Mesothelial cell of epicardium (in vitro differentiated cells): ENCODE results near the gene NELL1. TPM values are rescaled to one million over a fixed set of nuclear protein-coding genes. Genes with fewer than 3 reads are reported as not detected.

Experiments
- DNase-seq, 2 experiments: peaks; one replicate each; pipeline ENCODE4 v3.0.0; 2021; ENCODE audit warnings: low spot score in 2 of 2; ENCODE audit not compliant: unreplicated experiment in 2 of 2
- H3K27ac Mint-ChIP-seq: 2 replicates; pipeline ENCODE4 v1.8.0; 2021; ENCODE audit warnings: mixed read lengths
- H3K27me3 Mint-ChIP-seq: 2 replicates; pipeline ENCODE4 v1.8.0; 2021; ENCODE audit warnings: low read depth, mixed read lengths
- H3K36me3 Mint-ChIP-seq: 2 replicates; pipeline ENCODE4 v1.8.0; 2021; ENCODE audit warnings: mixed read lengths
- H3K4me1 Mint-ChIP-seq: 2 replicates; pipeline ENCODE4 v1.8.0; 2021; ENCODE audit warnings: mixed read lengths
- H3K4me3 Mint-ChIP-seq: 2 replicates; pipeline ENCODE4 v1.8.0; 2021; ENCODE audit warnings: mild to moderate bottlenecking, moderate library complexity, mixed read lengths
- H3K9me3 Mint-ChIP-seq: 2 replicates; pipeline ENCODE4 v1.8.0; 2021; ENCODE audit warnings: mixed read lengths
- CTCF ChIP-seq: fragments of 200-600 bp; sonication (generic); IDR thresholded peaks from one replicate; pipeline ENCODE4 v1.5.0; 2021; ENCODE audit warnings: antibody characterized with exemption; ENCODE audit not compliant: unreplicated experiment
- total RNA-seq: library from RNA; stranded (reverse); gene quantifications from 3 replicates; pipeline ENCODE4 v1.2.1, GENCODE V29; 2021

Gene NELL1
- total RNA-seq, 1 donor from 2014 or later: 1.7 TPM

GRCh38 chr11:20638074-20638473 lies 31.3 kb upstream of the NELL1 start:
- no peak overlapping the region for H3K4me3 Mint-ChIP-seq
- DNase-seq: no peak
- TF ChIP-seq CTCF: no peak
- no peak overlapping the region for H3K27ac Mint-ChIP-seq
- H3K9me3 Mint-ChIP-seq: no peaks in the 10 kb centered on the region
- H3K36me3 Mint-ChIP-seq: no peaks in the 10 kb centered on the region
- no peaks in the 10 kb centered on the region for H3K4me1 Mint-ChIP-seq
- H3K27me3 Mint-ChIP-seq: peaks cover 18% of the 10 kb centered on the region

GRCh38 chr11:20639688-20640087 lies 29.7 kb upstream of the NELL1 start:
- no peak for DNase-seq
- no peaks in the 10 kb centered on the region for H3K4me1 Mint-ChIP-seq
- no peak overlapping the region for H3K27ac Mint-ChIP-seq
- H3K9me3 Mint-ChIP-seq: no peaks in the 10 kb centered on the region
- no peaks in the 10 kb centered on the region for H3K36me3 Mint-ChIP-seq
- no peak for TF ChIP-seq CTCF
- peaks cover 24% of the 10 kb centered on the region for H3K27me3 Mint-ChIP-seq
- H3K4me3 Mint-ChIP-seq: no peak overlapping the region

GRCh38 chr11:20640401-20640800 lies 29.0 kb upstream of the NELL1 start:
- Mint-ChIP-seq H3K27ac (no peak overlapping the region), H3K9me3 (no peaks in the 10 kb centered on the region), H3K36me3 (no peaks in the 10 kb centered on the region), H3K4me1 (no peaks in the 10 kb centered on the region), H3K27me3 (peaks cover 29% of the 10 kb centered on the region), H3K4me3 (no peak overlapping the region)
- no peak for DNase-seq
- TF ChIP-seq CTCF: no peak

- Mint-ChIP-seq H3K9me3 (no peaks in the 10 kb centered on the region), H3K36me3 (no peaks in the 10 kb centered on the region), H3K4me3 (no peak overlapping the region), H3K4me1 (no peaks in the 10 kb centered on the region), H3K27ac (no peak overlapping the region), H3K27me3 (peaks cover 43% of the 10 kb centered on the region)
- DNase-seq: no peak
- TF ChIP-seq CTCF: no peak
Observed at GRCh38 chr11:20644360-20644759, 25.0 kb upstream of the NELL1 start.

GRCh38 chr11:20647976-20648565 lies 21.3 kb upstream of the NELL1 start:
- no peaks in the 10 kb centered on the region for H3K9me3 Mint-ChIP-seq
- H3K27me3 Mint-ChIP-seq: peaks cover 49% of the 10 kb centered on the region
- no peaks in the 10 kb centered on the region for H3K4me1 Mint-ChIP-seq
- no peak overlapping the region for H3K4me3 Mint-ChIP-seq
- TF ChIP-seq CTCF: peak; percentile 91
- DNase-seq: peak in 1 of 2 experiments; percentile 65
- no peaks in the 10 kb centered on the region for H3K36me3 Mint-ChIP-seq
- H3K27ac Mint-ChIP-seq: no peak overlapping the region
